ENCODE results near the gene TECTA.
"Not testable (repeated sequence)": the region's sequence is repeated elsewhere in the genome, so short reads cannot be mapped to it uniquely, and the experiment has no call there.

Gene TECTA

DNA sequence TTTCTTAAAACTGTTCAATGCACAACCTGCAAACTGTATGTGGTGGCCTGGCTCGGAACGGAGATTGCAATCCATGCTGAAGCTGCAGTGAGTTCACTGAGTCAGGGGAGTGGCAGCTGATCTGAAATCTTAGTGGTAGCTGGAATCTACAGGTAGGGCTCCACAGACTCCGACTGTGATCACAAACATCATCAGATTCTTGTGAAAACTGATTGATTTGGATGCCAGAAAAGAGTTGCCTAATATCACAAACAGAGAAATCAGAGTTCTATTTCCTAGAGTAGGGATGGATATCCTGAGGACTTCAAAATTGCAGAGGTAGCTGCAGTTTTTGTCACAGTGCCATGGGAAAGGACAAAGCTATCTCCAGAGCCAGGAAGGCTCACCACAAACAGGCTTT, 134.0 kb downstream of the TECTA start:
- no peak for DNase-seq

DNA sequence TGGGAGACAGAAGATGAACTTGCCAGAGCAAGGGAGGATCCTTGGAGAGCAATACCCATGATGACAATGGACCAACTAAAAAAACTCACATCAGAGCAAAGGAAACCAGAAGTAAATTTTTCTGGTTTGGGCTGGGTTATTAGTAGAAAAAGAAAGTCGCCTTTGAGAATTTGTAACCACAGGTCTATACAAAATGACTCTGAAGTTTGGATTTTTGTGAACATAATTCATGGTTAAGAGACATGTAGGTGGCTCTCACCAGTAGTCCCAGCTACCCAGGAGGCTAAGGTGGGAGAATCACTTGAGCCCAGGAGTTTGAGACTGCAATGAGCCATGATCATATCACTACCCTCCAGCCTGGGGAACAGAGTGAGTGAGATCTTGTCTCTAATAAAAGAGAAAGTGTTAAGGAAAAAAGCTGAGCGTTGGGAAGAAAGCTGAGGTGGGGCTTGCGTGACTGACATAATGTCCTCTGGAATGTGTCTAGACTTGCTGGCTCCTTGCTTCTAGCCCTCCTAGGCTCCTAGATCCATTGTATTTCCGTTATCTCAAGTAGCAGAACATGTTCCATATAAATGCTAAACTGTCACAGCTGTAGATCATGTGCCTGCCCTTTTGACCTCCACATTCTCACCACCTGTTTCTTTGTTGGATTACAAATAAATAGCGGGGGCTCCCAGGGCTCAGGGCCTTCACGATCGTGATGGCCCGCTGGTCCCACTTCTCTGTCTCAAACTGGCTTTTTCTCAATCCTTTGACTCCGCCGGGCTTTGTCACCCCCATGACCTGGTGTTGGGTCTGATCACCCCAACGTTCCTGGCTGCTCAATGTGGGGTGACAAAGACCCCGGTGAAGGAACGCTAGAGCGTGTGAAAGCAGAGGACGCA, 135.3 kb downstream of the TECTA start:
- no peak for DNase-seq

DNA sequence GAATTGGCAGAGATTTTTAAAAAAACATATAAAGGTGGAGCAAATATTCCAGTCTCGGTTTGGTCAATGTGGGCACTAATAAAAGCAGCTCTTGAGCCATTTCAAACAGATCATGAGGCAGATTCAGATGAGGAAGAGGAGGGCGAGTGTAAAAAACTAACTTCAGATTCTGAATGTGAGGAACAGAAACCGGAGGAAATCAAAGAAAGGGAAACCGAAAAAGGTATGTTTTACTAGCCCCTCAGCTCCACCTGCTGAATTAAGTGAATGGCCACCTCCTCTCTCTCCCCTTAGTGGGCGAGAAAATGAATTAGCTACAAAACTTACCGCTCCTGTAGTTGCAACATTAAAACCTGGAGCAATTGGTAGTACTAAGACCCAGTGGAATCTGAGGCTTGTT, 136.2 kb downstream of the TECTA start:
- not testable (repeated sequence) for DNase-seq

DNA sequence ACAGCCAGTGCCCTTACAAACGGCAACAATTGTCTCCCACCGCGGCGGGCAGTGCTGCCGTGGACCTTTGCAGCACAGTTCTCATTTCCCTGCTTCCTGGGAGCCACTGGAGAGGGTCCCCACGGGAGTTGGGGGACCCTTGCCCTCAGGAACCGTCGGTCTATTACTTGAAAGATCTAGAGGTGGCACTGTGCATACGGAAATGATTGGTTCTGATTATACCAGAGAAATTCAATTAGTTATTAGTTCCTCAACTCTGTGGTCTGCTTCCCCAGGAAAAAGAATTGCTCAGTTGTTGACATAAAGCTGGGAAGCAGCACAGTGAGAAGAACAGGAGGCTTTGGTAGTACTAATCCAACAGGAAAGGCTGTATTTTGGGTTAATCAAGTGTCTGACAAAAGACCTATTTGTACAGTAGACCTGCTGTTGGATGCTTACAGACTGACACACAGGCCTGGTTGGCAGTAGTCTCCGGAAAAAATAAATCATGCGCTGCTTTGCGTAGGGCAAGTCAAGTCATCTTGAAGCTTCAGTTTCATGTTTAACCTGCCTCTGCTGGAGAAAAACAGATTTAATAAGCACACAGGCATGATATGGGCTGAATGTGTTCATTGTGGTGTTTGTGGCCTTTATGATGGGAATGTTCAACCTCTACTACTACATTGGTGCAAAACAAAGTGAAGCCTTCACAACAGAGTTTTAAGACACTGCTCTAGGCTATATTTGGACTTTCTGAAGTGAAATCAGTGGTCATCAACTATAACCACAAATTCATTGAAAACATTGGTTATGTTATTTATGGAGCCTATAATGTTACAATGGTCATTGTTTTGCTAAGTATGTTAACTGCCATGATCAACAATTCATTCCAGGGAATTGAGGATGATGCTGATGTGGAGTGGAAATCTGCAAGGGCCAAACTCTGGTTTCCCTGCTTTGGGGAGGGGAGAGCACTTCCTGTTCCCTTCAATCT, 136.9 kb downstream of the TECTA start:
- DNase-seq = peak; percentile 11

DNA sequence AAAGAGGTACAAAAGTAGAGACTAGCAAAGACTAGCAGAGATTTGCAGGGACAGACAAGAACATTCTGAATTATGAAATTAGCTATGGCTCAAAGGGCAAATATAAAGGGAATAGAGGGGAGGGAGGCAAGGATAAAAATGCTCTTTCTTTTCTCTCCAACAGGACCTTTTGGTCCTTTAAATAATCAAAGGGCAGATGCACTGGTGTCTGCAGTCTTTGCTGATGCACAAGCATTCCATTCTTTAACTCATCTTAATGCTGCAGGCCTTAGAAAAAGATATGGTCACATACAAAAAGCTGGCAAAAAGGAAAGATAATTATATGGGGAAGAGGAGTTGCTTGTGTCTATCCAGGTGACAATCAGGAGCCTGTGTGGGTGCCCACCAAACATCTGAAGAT, 137.9 kb downstream of the TECTA start:
- DNase-seq = no peak

DNA sequence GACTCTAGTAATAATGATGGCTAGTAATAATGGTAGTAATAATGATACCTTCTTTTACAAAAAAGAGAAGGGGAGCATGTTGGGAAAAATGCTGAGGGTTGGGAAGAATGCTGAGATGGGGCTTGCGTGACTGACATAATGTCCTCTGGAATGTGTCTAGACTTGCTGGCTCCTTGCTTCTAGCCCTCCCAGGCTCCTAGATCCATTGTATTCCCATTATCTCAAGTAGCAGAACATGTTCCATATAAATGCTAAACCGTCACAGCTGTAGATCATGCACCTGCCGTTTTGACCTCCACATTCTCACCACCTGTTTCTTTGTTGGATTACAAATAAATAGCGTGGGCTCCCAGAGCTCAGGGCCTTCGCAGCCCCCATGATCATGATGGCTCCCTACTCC, 139.0 kb downstream of the TECTA start:
- DNase-seq = not testable (repeated sequence)

DNA sequence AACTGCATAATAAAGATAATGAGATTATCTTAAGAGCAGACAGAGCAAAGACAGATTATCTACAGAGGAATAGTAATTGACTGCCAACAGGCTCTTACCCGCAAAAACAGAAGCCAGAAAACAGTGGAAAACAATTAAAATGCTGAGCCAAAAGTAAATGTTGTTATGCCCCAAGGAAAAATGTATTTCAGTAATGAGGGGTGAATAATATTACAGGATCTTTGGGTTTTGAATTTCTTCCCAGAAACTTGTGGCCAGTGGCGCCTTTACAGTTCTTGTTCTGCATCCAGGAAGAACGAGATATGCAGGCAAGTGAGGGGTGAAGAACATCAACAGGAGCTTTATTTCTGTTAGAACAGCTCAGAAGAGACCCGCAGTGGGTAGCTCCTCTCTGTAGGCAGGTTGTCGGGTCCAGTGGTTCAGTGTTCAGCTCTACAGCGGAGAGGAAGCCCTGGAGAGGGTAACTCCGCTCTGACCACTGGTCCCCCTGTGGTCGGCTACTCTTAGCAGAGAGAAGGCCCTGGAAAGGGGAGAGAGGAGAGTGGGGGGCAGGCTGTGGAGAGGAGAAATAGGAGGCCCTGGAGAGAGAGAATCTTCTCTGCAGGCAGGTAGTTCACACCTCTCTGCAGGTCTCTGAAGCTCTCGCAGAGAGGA, 139.7 kb downstream of the TECTA start:
- DNase-seq = no peak
